Stimulated activated naive CD8-positive, alpha-beta T cell treated with anti-CD3 and anti-CD28 coated beads, Interleukin-15, Interleukin-2, amounts not matched to agents 100 U/mL and 50 U/mL, for 24 hours (primary cell): ENCODE measurements around the gene TFB1M.
A peak's percentile ranks its signal among the peaks of the same experiment; 100 is the strongest.
"Not testable (repeated sequence)": the region's sequence is repeated elsewhere in the genome, so short reads cannot be mapped to it uniquely, and the experiment has no call there.

Experiments used
- ATAC-seq: fragments of 150-1000 bp; cut with Tn5 transposase; one replicate; pipeline ENCODE4 v1.10.0; 2021
- DNase-seq: peaks from one replicate; pipeline ENCODE4 v3.0.0; 2021

TFB1M gene

DNA sequence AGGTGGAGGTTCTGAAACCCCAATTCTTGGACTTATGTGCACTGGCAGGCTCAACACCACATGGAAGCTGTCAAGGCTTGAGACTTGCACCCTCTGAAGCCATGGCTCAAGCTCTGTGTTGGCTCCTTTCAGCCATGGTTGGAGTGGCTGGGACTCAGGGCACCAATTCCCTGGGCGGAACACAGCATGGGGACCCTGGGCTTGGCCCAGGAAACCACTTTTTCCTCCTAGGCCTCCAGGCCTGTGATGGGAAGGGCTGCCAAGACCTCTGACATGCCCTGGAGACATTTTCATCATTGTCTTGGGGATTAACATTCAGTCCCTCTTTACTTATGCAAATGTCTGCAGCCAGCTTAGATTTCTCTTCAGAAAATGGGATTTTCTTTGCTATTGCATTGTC is 76.7 kb downstream of the TFB1M start:
- no peak for DNase-seq
- ATAC-seq: no peak

DNA sequence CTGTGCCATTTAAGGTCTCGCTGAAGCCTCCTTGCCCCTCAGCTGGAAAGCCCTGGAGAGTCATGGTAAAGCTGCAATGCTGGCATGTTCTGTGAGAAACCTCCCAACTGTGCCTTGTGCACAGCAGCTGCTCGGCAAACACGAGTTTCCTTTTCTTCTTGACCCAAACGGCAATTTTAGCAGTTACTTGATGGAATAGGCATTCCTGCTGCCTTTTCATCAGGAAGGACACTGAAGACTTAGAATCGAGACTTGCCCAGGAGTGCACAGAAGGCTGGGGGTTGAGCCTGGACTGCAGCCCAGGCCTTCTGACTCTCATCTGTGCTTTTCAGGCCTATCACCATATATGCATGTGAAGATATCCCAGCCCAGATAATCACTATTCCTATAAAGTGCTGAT is 79.2 kb downstream of the TFB1M start:
- ATAC-seq: no peak
- DNase-seq: no peak

- ATAC-seq (no peak), DNase-seq (no peak)
Measured at GRCh38 chr6:155234687-155235086, 79.6 kb downstream of the TFB1M start.

DNA sequence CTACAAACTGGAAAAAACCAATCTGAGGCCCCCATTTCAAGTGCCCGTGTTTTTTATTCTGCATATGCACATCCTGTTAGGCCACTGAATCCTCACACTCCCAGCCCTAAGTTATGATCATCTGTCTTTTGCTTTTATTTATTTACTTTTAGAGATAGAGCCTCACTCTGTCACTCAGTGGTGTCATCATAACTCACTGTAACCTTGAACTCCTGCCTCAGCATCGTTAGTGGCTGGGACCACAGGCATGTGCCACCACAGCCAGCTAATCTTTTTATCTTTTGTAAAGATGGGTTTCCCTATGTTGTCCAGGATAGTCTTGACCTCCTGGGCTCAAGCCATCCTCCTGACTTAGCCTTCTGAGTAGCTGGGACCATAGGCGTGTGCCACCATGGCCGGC is 80.1 kb downstream of the TFB1M start:
- DNase-seq (no peak), ATAC-seq (no peak)

DNA sequence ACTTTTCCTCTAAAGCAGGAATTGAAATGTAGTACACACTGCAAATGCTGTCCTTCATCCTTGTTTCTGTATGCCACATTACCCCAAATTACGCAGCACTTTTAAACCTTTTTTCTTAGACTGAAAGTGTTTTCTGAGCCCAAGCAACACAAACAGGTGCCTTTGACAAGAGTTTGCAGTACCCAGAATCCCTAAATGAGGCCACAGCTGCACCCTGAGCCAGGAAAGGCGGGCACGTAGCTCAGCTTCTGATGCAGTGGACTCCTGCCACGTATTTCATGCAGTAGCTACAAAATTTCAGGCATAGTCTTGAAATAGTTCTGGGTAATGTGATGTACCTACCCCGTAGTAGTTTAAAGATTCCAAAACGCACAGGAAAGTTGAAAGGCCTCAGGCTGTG is 81.4 kb downstream of the TFB1M start:
- ATAC-seq: no peak
- no peak for DNase-seq

DNA sequence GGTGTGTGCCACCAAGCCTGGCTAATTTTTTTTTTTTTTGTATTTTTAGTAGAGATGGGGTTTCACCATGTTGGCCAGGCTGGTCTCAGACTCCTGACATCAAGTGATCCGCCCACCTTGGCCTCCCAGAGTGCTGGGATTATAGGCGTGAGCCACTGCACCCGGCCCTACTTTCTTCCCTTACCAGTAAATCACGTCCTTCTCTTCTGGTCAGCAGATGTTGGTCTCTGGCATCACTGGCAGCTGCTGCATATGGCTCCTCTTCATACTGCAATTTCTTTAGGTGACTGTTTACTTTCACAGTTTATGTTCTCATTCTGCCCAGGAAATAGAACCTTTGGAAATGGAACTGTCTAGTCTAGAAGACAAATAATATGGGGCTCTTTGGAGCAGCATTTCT is 83.3 kb downstream of the TFB1M start:
- DNase-seq, ATAC-seq: not testable (repeated sequence)

GRCh38 chr6:155228546-155229166 is 85.6 kb downstream of the TFB1M start:
- no peak for DNase-seq
- ATAC-seq: no peak

DNA sequence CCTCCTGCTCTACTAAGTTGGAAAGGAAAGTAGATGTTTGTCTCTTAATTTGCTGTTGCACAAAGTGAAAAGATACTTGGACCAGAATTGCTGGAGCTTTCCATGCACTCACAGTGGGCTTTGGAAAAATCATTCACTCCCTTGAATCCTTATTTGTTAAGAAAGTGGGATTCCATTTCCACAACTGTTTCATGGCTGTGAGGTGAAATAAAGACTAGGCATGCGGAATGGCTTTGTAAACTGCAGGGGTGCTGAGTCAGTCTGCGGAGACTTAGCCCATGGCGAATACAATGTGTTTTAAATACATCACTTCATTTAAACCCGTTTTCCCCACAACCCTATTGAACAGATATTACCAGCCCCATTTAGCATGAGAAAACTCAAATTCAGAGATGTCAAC is 87.2 kb downstream of the TFB1M start:
- DNase-seq: no peak
- no peak for ATAC-seq

DNA sequence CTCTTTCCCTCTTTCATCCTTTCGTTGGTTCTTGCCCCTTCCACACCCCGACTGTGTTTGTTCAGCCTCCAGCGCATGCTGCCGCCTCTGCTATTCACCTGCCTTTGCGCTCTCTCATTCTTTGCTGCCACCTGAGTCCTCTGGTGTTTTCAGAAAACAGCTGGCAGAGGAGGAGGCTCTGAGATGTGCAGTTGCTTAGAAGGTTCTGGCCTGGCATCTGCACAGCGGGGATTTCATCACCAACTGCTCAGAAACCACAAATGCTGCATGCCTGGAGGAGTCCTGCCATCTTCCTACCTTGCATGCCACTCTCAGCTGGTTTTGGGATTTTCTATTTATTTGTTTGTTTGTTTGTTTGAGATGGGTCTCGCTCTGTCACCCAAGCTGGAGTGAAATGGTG is 89.7 kb downstream of the TFB1M start:
- no peak for ATAC-seq
- DNase-seq: no peak

- DNase-seq (peak; percentile 26), ATAC-seq (peak; percentile 97)
Measured at GRCh38 chr6:155223646-155224451, 90.4 kb downstream of the TFB1M start.

- DNase-seq: no peak
- no peak for ATAC-seq
Measured at GRCh38 chr6:155222506-155222905, 91.8 kb downstream of the TFB1M start.

DNA sequence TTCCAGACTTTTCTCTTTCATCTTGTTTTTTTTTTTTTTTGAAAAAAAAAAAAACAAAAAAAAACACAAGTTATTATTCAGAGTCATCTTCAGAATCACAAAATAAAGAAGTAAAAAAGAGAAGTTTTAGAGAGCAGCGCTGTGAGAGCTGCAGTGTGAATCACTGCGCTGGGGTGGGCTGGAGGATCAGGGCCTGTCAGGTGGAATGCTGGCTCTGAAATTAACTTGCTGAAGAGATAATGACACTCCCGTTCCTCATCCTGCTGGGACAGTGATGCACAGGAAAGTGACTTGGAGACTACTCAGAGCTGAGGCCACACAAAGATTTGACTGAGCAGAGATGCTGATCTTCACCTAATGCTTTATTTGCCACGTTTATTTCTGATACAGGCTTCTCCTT is 93.2 kb downstream of the TFB1M start:
- no peak for DNase-seq

GRCh38 chr6:155219858-155220301 is 94.4 kb downstream of the TFB1M start:
- ATAC-seq (no peak), DNase-seq (no peak)

More for the DNA sequence above, 93.2 kb downstream of the TFB1M start:
- ATAC-seq: no peak

- ATAC-seq: no peak
- no peak for DNase-seq
Measured at GRCh38 chr6:155219299-155219698, 95.0 kb downstream of the TFB1M start.

DNA sequence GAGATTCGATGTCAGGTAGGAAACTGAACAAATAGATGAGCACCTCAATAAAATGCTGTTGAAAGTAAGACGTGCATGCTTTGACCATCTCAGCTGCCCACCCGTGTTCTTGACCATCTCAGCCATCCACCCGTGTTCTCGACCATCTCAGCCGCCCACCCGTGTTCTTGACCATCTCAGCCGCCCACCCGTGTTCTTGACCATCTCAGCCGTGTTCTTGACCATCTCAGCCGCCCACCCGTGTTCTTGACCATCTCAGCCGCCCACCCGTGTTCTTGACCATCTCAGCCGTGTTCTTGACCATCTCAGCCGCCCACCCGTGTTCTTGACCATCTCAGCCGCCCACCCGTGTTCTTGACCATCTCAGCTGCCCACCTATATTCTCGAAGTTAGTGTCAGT is 95.6 kb downstream of the TFB1M start:
- DNase-seq, ATAC-seq: not testable (repeated sequence)

DNA sequence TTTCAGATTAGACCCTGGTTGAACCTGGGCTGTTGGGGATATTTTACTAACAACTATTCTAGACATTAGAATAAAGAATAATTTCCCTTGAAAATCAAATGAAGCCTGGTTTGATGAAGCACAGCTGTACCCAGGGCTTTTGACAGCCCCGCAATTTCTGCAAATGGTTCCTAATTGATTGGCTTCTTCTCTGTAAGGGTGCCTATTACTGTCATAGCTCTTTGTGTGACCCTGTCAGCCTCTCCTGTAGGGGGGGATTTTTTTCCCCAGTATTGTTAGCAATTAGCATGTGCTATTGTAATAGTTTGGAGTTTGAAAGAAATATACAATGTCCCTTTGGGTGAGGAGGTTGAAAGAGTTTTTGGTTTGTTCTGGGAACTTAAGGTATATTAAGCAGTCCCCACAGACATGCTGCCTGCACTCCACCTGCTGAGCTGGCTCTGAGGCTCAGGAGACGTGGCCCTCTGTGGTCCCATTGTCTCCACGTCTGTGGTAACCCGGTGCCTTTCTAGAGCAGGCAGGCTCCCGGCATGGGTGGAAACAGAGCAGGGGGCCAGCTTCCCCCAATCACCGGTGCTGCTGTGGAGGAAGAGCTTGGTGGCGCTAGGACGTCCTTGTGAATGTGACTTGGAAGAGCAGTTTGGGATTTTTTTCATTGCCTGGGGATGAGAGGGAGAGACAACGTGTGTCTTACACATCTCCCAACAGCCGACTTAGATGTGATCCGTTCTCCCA is 97.8 kb downstream of the TFB1M start:
- peak; percentile 30 for ATAC-seq
- DNase-seq: no peak

DNA sequence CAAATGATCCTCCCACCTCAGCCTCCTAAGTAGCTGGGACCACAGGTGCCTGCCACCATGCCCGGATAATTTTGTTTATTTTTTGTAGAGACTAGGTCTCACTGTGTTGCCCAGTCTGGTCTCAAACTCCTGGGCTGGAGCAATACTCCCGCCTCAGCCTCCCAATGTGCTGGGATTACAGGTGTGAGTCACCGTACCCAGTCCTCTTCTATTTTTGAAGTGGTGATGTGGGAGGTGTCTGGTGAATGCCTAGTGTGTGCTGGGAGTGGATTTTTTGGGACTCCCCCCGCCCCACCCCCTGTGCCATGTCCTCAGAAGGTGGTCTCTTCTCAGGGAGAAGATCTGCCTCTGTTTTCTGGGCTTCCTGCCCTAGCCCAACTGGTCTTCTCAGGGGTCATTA is 98.4 kb downstream of the TFB1M start:
- ATAC-seq: peak; percentile 40
- DNase-seq: no peak

- ATAC-seq (no peak), DNase-seq (no peak)
Measured at GRCh38 chr6:155213611-155214372, 100.5 kb downstream of the TFB1M start.

DNA sequence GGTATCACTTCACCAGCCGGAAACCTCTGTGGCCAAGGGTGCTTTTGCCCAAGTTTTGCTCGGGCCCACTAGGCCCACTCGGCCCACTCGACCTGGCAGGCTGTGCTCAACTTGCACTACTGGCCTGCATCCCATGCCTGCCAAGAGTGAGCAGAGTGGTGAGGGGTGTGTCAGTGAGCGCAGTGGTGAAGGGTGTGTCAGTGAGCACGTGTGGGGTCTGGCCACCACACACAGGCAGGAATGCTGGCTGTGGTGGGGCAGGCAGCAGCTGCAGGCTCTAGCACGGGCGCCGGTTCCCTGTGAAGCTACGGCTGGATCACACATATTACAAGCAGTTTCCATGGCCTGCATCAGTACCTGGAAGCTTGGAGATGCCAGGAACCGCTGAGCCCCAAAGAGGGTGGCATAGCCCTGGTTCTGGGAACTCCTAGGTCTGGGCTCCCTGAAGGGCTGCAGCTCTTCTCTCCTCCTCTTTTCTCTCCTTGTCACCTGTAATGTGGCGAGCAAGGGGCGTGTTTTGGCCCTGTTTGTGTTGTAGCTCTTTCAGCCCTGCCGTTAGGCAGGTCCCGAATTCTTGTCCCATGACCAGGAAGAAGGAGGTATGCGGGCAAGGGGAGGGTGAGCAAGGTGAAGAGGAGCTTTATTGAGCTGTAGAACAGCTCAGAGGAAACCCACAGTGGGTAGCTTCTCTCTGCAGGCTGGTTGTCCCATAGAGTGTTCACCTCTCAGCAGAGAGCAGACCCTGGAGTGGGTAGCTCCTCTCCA is 101.5 kb downstream of the TFB1M start:
- no peak for DNase-seq
- no peak for ATAC-seq

- ATAC-seq: no peak
Measured at GRCh38 chr6:155212106-155212505, 102.2 kb downstream of the TFB1M start.

GRCh38 chr6:155207223-155207622 is 107.1 kb downstream of the TFB1M start:
- DNase-seq (no peak), ATAC-seq (no peak)

More at GRCh38 chr6:155212106-155212505, 102.2 kb downstream of the TFB1M start:
- no peak for DNase-seq
